Uterus (tissue), 2 donors: ENCODE measurements around the gene PRSS22.

ENCODE experiments used
- POLR2A ChIP-seq, 2 donors: fragments of 450-650 bp; IDR thresholded peaks; one replicate each; pipeline ENCODE4 v1.6.1; 2016; ENCODE audit warnings: antibody characterized with exemption in 2 of 2, mild to moderate bottlenecking in 1 of 2, moderate library complexity in 1 of 2
- TF ChIP-seq, protein P1 (sequence below), 4 experiments: fragments of 200-600 bp in 2 of 4; fragments of 450-650 bp in 2 of 4; sonication (generic) in 2 of 4; IDR thresholded peaks; one replicate each; pipeline ENCODE4 v1.5.1; 2016 to 2019; ENCODE audit warnings: antibody characterized with exemption in 4 of 4, mild to moderate bottlenecking in 2 of 4, moderate library complexity in 1 of 4

DNA sequence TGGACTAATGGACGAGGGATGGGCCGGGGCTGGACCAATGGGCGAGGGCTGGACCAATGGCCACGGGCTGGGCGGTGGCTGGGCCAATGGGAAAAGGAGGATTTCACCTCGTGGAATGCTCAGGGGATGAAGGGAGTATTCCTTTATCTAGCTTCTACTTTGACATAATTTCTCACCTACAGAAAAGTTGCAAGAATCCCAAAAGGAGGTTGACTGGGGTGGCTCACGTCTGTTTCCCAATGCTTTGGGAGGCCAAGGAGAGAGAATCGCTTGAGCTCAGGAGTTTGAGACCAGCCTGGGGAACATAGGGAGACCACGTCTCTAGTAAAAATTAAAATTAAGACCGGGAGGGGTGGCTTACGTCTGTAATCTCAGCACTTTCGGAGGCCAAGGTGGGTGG is 48.0 kb upstream of the PRSS22 start:
- no peak for TF ChIP-seq POLR2A (IDR thresholded peaks at IDR 0.05)
- TF ChIP-seq, protein P1, sequence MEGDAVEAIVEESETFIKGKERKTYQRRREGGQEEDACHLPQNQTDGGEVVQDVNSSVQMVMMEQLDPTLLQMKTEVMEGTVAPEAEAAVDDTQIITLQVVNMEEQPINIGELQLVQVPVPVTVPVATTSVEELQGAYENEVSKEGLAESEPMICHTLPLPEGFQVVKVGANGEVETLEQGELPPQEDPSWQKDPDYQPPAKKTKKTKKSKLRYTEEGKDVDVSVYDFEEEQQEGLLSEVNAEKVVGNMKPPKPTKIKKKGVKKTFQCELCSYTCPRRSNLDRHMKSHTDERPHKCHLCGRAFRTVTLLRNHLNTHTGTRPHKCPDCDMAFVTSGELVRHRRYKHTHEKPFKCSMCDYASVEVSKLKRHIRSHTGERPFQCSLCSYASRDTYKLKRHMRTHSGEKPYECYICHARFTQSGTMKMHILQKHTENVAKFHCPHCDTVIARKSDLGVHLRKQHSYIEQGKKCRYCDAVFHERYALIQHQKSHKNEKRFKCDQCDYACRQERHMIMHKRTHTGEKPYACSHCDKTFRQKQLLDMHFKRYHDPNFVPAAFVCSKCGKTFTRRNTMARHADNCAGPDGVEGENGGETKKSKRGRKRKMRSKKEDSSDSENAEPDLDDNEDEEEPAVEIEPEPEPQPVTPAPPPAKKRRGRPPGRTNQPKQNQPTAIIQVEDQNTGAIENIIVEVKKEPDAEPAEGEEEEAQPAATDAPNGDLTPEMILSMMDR (IDR thresholded peaks at IDR 0.05) = no peak
